Loucy (cell line): ENCODE data around the gene UQCC2.

Experiments
- CTCF ChIP-seq: fragments of 200-600 bp; sonication (generic); conservative IDR thresholded peaks from 2 replicates; pipeline ENCODE4 v1.5.1; 2014; ENCODE audit warnings: mild to moderate bottlenecking, antibody characterized with exemption, low read length
- EZH2phosphoT487 ChIP-seq: fragments of 200-600 bp; IDR thresholded peaks from 2 replicates; pipeline ENCODE4 v1.6.1; 2018; ENCODE audit warnings: antibody characterized with exemption, mild to moderate bottlenecking, moderate library complexity, borderline replicate concordance

DNA sequence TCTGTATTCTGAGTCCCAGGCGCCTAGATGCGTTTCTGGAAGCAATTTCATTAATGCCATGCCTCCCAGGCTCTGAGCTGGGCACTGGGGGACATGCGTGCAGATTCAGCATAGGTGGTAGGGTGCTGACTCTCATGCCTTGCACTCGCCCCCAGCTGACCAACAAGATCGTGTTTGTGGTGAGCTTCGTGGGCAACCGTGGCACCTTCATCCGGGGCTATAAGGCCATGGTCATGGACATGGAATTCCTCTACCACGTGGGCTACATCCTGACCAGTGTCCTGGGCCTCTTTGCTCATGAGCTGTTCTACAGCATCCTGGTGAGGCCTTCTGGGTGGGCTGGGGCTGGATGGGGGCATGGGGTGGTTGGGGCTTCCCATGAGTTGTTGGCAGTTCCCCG lies 21.6 kb downstream of the UQCC2 start:
- TF ChIP-seq CTCF (no peak), EZH2phosphoT487 (no peak)
